H1 (cell line): ENCODE measurements around the gene DISC1. TPM values are rescaled to one million over a fixed set of nuclear protein-coding genes. Genes with fewer than 3 reads are reported as not detected.

Experiments
- polyA plus RNA-seq, 7 experiments: library from polyadenylated mRNA; depleted of rRNA in 3 of 7; stranded (reverse) in 5 of 7; unstranded in 2 of 7; fragments of >200 nt in 5 of 7; fragments of 200-250 nt in 2 of 7; gene quantifications; 1 replicate in 5 of 7; 2 replicates in 1 of 7; 4 replicates in 1 of 7; pipeline versions ENCODE4 v1.2.1 to v1.2.3, GENCODE V29; 2011 to 2013; ENCODE audit warnings: missing spikeins in 2 of 7, mixed read lengths in 2 of 7
- total RNA-seq: library from RNA; stranded (reverse); fragmentation: NEBNext Ultra II Directional; extraction: Animal tissue kit (Norgen Biotek cat#: 25700); gene quantifications from 2 replicates; pipeline ENCODE4 v1.2.1, GENCODE V29; 2021
- TF ChIP-seq, protein P1 (sequence below): fragments of 300-600 bp; sonication (generic); IDR thresholded peaks from 2 replicates; pipeline ENCODE4 v1.7.1; 2012; ENCODE audit warnings: low read length, moderate library complexity, mild to moderate bottlenecking, inconsistent platforms; ENCODE audit not compliant: insufficient replicate concordance

Gene DISC1
- total and polyA plus RNA-seq, 2 of the 8 experiments (the other 6 are each of a cell fraction or from before 2014, with no cell fraction given) = 1.1 to 3.5 TPM

DNA sequence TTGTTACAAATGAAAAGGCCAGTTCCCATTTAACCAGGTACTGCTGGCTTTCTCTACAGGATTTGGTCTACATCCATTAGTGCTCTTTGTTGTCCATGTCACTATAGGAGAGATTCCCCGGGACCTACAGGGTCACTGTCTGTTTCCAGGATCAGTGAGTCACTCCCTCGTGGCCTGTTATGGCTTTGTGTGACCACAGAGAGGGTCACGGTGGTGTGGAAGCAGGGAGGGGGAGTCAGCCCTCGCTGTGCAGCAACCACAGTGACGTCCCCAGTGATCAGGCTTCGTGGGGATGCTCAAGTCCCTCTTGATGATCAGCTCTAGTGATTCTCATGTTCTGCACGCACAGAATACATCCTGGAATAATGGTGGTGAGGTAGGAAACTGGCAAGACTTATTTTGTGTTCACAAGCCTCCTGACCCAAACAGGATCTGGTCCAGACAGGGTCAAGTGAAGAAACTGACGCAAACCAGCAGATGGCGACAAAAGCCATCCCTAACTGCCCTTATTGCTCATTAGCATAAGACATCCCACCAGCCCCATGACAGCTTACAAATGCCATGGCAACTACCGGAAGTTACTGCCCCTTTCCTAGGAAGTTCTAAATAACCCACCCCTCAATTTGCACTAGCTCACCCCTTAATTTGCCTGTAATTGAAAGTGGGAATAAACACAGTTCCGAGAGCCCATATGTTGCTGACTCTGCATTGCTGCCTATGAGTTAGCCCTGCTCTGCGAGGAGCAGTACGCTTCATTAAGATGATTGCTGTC, 98.5 kb downstream of the DISC1 start (continued):
- TF ChIP-seq, protein P1, sequence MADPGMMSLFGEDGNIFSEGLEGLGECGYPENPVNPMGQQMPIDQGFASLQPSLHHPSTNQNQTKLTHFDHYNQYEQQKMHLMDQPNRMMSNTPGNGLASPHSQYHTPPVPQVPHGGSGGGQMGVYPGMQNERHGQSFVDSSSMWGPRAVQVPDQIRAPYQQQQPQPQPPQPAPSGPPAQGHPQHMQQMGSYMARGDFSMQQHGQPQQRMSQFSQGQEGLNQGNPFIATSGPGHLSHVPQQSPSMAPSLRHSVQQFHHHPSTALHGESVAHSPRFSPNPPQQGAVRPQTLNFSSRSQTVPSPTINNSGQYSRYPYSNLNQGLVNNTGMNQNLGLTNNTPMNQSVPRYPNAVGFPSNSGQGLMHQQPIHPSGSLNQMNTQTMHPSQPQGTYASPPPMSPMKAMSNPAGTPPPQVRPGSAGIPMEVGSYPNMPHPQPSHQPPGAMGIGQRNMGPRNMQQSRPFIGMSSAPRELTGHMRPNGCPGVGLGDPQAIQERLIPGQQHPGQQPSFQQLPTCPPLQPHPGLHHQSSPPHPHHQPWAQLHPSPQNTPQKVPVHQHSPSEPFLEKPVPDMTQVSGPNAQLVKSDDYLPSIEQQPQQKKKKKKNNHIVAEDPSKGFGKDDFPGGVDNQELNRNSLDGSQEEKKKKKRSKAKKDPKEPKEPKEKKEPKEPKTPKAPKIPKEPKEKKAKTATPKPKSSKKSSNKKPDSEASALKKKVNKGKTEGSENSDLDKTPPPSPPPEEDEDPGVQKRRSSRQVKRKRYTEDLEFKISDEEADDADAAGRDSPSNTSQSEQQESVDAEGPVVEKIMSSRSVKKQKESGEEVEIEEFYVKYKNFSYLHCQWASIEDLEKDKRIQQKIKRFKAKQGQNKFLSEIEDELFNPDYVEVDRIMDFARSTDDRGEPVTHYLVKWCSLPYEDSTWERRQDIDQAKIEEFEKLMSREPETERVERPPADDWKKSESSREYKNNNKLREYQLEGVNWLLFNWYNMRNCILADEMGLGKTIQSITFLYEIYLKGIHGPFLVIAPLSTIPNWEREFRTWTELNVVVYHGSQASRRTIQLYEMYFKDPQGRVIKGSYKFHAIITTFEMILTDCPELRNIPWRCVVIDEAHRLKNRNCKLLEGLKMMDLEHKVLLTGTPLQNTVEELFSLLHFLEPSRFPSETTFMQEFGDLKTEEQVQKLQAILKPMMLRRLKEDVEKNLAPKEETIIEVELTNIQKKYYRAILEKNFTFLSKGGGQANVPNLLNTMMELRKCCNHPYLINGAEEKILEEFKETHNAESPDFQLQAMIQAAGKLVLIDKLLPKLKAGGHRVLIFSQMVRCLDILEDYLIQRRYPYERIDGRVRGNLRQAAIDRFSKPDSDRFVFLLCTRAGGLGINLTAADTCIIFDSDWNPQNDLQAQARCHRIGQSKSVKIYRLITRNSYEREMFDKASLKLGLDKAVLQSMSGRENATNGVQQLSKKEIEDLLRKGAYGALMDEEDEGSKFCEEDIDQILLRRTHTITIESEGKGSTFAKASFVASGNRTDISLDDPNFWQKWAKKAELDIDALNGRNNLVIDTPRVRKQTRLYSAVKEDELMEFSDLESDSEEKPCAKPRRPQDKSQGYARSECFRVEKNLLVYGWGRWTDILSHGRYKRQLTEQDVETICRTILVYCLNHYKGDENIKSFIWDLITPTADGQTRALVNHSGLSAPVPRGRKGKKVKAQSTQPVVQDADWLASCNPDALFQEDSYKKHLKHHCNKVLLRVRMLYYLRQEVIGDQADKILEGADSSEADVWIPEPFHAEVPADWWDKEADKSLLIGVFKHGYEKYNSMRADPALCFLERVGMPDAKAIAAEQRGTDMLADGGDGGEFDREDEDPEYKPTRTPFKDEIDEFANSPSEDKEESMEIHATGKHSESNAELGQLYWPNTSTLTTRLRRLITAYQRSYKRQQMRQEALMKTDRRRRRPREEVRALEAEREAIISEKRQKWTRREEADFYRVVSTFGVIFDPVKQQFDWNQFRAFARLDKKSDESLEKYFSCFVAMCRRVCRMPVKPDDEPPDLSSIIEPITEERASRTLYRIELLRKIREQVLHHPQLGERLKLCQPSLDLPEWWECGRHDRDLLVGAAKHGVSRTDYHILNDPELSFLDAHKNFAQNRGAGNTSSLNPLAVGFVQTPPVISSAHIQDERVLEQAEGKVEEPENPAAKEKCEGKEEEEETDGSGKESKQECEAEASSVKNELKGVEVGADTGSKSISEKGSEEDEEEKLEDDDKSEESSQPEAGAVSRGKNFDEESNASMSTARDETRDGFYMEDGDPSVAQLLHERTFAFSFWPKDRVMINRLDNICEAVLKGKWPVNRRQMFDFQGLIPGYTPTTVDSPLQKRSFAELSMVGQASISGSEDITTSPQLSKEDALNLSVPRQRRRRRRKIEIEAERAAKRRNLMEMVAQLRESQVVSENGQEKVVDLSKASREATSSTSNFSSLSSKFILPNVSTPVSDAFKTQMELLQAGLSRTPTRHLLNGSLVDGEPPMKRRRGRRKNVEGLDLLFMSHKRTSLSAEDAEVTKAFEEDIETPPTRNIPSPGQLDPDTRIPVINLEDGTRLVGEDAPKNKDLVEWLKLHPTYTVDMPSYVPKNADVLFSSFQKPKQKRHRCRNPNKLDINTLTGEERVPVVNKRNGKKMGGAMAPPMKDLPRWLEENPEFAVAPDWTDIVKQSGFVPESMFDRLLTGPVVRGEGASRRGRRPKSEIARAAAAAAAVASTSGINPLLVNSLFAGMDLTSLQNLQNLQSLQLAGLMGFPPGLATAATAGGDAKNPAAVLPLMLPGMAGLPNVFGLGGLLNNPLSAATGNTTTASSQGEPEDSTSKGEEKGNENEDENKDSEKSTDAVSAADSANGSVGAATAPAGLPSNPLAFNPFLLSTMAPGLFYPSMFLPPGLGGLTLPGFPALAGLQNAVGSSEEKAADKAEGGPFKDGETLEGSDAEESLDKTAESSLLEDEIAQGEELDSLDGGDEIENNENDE = no peak
- TF ChIP-seq, all 59 proteins: peak for 4
